GM21737 (cell line): ENCODE data around the gene EPHA1.

Experiments
- ATAC-seq: cut with Tn5 transposase; IDR thresholded peaks from one replicate; pipeline ENCODE4 v1.9.1; 2021; ENCODE audit warnings: mild to moderate bottlenecking, moderate library complexity; ENCODE audit not compliant: unreplicated experiment

Gene EPHA1

DNA sequence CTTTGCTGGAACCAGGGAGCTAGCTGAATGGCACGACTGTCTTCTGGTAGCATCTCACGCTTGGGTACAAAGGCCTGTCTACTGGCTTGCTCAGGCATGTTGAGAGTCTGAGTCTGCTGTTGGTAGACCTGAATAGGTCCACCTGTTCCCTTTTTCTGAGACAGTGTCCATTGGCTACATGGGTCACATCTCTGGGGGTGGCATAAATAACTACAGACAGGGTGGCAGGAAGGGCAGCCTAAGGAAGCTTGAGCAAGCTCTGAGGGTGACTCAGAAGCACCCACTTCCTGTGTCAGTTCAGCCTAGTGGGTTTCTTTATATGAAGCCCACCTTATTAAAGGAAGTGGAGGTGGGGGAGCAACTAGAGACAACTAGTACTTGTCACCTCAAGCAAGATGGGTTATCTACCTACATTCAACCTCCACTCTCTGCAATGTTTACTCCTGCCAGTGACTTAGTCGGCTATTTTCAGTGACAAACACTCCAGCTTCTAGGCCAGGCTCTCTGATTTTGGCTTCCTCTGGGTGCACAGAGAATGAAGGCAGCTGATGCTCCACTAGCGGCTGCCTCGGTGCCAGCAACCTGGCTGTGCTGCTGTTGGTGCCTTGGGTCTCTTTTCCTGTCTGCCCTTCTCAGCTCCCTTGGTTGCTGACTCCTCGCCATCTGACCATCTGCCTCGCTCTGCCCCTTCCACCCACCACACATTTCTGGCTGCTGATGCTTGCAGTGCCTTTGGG is 33.2 kb downstream of the EPHA1 start:
- ATAC-seq: no peak

DNA sequence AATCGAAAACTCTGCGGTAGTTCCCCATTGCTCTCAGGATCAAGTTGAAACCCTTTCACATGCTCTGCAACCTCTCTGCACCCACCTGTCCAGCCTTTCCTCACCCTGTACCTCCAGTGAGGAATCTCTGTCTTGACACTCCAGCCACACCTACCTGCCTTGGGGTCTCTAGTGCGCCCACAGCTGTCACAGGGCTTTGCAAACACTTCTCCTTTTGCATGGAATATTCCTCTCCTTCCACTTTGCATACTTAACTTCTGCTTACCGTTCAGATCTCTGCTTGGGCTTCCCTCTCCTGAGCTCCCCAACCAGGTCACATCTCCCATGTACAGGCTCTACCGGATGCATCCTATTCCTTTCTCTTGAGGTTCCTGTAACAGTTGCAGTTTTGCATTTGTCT is 34.1 kb downstream of the EPHA1 start:
- ATAC-seq: no peak

DNA sequence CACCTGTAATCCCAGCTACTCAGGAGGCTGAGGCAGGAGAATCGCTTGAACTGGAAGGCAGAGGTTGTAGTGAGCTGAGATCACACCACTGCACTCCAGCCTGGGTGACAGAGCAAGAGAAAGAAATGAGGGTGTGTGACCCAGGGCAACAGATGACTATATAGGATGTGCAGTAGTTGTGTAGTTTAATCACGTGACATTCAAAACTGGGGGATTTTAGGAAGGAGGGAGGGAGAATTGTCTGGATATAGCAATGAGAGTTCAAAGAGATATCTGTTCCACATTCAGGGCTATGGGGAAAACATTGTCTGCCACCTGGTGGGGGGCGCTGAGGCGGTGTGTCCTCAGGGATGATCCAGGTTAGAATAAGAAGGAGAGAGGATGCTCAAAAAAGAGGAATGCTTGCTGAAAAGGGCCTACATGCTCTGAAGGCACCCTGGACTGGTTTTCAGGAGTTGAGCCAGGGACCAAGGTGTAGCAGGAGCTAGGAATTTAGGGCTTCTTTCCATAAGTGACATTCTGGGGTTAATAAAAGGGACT is 35.3 kb downstream of the EPHA1 start:
- no peak for ATAC-seq

DNA sequence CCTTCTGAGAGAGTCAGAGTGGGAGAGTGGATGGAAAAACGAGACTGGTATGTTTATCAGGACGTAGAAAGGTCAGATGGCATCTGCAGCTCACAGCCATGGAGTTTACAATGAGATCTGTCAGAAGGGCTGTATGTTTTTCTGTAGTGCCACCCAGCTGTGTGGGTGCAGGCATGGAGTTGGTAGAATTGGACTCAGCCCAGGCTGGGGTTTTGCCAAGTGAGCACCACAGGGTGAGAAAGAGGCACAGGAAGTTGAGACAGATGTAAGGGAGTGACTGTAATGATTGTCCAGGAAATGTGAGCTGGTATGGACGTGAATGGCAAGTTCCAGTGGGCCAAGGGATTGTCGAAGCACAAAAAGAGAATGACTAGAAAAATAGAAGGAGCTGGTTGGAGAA is 36.6 kb downstream of the EPHA1 start:
- no peak for ATAC-seq

DNA sequence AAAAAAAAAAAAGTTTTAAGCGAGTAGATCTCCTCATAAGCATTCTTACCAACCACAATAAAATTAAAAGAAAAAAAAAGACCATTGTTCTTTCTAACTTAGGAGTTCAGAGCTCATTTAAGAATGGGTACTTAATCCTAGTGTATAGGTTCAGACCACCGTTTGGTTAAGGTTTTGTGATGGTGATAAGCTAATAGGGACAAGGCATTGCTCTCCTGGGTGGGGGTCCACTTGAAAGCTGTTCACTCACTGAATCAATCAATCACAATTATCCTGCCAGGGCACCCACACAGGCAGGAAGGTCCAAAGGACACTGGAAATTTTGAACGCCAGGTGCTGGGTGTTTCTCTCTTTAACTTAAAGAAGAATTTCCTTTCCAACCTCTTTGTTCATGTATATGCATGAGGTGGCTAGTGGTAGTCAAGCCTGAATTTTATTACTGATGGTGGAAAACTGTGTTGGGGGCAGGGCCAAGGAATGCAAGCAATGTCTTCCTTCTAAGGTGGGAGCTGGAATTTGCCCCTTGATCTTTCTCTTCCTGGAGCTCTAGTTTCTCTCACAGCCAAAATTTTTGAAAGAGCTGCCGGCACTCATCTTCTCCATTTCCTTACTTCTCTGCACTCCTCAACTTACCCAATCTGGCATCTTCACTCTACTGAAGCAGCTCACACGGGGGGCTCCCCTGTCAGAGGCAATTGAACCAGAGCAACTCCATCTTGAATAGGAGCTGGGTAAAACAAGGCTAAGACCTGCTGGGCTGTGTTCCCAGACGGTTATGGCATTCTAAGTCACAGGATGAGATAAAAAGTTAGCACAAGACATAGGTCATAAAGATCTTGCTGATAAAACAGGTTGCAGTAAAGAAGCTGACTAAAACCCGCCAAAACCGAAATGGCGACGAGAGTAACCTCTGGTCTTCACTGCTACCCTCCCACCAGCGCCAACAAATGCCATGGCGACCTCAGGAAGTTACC is 38.7 kb downstream of the EPHA1 start:
- no peak for ATAC-seq

DNA sequence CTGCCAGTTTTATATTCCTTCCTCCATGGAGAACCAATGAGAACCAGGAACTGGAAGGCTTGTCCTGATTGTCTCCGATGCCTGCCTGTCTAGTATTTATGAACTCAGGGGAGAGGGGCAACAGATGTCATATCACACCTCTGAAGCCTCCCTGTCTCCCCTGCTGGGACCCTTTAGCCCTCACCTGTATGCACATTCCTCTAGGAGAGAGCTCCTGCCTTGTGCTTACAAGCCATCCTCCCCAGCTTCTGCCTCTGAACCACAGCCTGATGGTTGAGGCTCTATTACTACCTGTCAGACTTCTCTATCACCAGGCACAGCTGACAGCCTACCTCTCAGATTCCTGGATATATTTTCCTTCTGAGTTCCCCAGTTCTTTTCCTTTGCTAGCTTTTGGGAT is 40.3 kb downstream of the EPHA1 start:
- no peak for ATAC-seq

DNA sequence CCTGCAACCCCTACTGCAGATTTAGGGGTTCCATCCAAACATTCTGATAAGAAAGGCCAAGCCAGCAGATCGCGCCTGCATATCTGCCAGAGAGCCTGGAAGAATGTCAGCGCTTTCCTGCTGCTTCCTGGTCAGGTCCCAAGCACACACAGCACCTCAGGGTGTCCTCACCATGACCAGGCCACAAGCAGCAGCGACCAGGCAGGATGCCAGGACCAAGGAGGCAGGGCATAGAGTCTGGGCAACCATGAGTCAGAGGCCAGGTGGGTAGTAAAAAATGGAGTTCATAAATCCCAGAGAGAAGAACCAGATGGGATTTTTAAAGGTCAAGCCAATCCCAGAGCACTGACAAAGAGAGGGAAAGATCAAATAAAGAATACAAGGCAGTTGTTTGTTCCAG is 40.7 kb downstream of the EPHA1 start:
- no peak for ATAC-seq

DNA sequence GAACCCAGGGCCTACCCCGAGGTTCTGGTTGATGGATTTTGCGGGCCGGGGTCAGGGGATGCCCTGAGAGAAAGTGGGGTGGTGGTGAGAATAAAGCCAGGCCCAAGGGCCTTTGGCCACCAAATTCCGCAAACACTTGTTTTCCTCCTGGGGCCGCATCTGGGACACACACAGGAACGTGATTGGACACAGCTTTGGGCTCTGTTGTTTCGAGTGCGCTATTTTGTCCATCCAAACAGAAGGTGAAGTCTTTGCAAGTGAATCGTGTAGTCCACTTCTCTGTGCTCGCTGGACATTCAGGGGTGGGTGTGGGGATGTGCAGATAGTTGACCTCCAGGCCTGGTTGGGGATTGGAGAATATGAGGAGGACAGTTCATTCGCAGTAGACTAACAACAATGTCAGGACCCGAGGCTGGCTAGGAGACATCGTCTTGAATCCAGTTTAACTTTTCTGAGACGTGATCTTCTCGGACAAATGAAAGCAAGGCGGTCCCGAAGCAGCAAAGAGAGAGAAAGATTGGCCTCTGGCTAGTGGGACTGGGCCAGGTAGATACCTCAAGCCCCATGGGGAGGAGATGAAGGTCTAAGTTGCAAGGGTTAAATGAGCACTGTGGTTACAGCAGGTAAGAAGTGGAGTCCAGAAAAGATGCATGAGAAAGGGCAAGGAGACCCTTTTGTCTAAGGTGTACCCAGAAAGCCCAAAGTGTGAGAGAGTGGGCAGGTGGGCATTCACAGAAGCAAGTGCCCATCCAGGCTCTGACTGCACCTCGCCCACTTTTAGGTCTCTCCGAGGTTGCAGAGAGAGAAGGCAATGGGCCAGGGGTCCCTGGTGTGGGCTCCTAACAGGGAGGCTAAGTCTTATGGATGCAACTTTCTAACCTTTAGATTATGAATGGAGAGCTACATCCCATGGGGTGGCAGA is 45.4 kb downstream of the EPHA1 start:
- no peak for ATAC-seq

DNA sequence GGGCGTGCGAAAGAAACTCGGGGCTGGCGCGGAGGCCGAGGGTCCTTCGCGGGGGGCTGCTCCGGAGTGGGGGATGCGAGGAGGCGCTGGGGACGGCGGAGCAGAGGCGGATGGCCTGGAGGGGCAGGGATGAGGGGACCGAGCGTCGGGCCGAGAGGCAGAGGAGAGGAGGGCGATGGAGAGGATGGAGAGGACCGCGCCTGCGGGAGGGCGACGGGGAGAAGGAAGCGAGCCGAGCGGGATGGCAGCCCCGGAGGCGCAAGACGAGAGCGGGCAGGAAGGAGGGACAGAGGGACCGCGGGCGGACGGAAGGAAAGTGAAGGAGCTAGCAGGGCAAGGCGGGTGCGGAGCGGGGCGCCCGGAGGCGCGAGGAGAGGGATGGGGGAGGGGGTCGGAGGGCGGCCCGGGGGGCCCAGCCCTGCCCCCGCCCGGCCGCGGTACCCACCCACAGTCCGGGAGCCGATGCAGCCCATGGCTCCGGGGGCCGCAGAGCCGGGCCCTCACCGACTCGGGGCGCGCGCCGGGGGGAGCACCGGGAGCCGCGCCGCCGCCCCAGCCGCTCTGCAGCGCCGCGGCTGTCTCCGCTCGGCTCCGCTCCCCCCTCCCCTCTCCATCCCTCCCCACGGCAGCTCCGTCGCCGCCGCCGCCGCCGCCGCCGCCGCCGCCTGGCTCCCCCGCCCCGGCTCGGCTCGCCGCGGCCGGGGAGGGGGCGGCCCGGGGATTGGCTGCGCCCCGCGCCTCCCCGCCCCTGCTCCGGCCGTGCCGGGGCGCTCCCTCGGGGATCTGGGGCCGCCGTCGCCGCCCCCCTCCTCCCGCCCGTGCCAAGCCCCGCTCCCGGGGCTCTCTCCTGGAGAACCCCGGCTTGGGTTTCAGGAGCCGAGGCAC is 46.3 kb downstream of the EPHA1 start, which contains the start of gene FAM131B:
Gene FAM131B (minus strand): TSS at position 583 of the 885 bp plus-strand sequence. CDS start 110 bp downstream, at position 473.
- ATAC-seq: no peak

DNA sequence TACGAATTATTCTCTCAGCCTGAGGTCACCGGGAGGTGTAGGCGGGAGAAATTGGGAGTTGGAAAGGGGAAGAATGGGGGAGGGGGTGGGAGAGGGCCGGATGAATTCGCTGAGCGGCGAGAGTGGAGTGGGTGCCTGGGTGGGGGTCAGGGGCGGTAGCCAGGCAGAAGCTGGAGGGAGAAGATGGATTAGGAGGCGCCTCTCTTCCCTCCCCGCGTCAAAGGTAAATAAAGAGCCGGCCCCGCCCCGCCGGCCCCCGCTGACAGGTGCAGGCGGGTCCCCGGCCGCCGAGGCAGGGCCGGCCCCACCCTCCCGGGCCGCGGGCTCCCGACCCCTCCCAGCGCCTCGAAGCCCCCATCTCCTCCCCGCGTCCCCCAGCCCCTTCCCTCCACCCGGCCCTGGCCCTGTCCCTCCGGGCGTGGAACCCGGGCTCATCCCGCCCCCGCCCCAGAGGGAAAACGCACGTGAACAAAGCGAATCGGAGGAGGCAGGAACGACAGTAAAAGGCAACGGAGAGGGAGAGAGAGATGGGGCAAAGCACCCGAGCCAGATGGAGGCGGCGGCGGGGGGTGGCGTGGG is 47.0 kb downstream of the EPHA1 start:
- ATAC-seq: no peak

DNA sequence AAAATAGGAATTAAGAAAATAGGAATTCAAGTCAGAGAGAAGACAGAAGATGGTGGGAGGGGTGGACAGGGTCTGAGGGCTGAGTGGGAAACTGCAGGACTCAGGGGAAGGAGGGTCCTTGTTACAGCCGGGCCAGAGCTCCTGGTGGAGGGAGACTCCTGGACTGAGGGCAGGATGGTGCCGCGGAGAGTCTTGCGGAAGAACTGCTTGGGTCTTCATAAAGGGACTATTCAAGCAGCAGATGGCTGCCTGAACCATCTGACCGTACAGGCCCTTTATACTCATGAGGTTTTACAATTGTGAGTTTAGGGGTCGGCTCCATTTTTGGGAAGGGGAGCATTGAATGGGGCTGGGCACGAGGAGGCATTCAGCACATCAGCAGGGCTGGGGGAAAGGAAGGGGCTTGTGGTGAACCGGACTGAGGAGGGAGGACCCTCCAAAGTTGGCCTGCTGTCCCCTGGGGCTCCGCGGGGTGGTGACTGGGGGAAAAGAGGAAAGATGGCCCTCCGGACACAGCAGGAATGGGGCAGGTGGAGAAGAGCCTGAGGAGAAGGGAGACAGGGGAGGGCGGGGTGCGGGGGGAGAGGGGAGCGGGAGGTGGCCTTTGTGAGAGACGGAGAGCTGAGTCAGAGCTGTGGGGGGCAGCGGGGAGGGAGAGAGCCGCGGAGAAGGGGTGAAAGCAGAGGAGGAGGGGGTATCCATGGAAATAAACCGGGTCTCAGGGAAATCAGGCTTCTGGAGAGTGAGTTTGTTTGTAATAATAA is 47.7 kb downstream of the EPHA1 start:
- no peak for ATAC-seq

DNA sequence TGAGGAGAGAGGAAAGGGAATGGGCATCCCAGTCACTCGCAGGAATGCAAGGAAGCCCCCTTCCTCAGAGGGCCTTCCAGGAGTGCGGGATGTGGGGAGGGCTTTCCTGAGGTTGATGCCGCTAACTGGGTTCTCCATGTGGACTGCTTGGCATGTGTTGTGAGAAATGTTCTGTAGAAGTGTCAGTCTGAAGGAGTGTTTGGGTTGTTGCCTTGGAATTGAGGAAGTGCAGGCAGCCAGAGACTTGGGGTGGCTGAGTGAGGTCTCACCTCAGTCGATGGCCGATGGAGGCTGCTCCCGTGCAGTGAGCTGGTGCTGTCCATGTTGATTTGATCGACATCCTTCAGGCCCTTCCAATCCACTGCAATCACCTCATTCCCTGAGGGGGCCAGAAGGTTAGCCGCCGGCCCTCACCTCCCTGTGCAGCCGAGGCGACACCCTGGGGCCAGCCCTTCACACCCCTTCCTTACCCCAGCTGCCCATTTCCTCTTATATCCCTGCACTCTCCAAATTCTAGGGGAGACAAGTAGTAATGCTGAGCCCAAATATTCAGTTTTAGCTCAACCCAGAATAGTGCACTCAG is 48.8 kb downstream of the EPHA1 start:
- no peak for ATAC-seq

DNA sequence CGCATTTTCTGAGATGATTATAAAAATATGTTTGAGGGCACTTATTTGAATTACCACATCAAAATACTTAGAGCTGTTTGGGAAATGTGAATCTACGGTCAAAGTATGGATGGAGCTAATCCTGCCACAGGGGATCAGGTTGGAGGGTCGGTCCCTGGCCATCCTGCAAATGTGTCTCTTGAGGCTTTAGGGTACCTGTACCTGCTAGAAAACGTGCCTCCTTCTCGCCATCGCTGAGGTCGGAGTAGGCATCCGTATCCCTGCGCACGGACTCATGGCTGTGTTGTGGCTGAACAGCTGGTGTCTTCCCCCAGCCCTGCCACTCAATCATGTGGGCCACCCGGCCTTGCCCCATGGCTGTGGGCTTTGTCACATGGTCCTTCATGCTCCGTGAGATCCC is 50.0 kb downstream of the EPHA1 start:
- ATAC-seq: no peak

DNA sequence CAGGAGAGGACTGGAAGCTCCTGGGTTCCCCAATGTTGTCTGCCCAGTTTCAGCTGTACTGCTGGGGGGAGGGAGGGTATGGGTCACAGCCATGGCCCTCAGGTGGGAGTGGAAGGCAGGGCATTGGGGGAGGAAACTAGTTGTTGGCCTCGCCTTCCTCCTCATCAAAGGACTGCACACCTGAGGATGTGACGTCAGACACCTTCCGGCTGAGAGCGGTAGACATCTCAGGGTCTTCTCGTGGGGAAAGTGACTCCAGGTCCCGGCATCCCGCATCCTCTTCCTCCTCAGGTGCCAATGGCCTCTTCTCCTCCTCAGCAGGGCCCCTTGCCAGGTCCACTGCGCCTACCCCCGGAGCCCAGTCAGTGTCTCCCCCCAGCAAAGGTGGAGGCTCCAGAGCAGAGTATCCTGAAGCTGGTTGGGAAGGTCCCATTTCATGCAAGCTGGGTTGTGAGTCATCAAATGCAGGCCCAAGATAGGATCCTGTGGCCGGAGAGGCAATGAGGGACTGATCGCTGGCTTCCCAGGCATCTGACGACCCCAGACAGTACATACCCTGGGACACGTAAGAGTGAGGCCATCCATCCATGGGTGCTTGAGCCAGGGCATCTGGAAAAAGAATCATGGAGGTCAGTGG is 52.1 kb downstream of the EPHA1 start:
- ATAC-seq: no peak

DNA sequence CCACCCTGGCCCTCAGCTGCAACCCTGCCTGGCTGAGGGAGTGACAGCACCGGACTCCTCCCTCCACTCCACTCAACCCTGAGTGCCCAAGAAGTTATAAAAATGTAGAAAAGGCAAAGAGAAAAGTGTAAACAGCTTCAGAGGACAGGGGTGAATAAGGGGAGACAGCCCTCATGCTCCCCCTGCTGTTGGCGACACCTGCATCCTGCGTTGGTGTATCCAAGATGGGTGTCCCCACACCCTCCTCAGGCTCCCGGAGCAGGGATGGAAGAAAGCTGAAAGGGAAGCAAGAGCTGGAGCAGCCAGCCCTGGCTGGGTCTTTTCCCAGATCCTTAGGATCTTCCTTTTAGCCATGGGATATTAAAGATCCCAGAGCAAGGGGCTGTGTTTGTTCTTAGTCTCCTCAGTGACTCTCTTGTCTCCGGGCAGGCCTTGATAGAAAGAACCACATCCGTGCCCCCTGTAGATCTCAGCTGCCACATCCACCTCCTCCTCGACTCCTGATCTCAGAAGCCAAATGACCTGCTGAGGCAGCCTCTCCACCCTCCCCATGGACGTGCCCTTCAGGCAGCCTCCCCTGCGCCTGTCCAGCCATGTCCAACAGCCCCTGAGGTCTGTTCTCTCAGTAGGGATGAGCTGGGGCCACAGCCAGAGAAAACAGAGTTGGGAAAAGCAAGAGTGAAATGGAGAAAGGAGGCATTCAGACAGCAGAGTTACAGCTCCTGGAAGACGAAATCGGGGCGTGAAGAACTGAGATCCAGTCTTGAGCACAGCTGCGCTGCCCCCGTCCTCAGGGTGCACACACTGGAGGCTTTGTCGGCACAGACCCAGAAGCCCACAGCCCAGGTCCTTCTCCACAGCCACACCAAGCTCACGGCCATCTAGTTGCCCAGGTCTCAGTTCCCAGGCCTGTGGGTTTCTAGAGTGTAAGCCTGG is 52.9 kb downstream of the EPHA1 start:
- no peak for ATAC-seq

DNA sequence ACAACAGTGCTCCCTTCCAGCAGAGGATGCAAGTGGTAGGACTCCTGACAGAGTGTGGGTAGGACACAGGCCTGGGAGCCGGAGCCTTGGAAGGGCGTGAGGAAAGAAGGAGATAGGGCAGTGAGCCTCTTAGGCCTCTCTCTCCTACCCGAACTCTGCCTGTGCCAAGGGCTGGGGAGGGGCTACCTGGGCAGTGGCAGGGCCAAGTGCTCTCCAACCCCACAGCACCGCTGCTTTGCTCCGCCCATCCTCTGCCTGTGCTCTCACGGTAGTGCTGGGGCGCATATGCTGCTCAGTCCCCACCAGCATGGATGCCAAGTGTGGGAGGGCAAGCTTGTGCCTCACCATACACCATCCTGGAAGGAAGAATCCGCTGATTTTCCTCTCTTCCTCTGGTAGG is 53.7 kb downstream of the EPHA1 start:
- ATAC-seq: no peak

DNA sequence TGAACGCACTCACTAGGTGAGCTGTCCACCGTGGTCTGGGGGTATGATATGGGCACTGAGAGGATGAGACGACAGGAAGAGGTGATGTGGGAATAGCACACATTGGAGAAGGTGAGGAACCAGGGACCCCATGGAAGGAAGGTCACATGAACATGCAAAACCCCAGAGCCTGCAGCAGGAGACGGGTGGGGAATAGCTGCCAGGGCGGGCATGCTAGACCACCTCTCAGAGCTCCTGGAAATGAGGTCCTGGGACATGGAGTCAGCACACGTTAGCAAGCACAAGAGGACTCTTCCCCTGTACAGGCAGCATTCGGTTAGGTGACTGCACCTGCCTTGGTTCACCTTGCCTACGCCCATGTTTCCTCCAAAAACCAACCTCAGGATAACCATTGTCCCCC is 54.3 kb downstream of the EPHA1 start:
- no peak for ATAC-seq
